ENCODE measurements around the gene ARMC6. TPM values are rescaled to one million over a fixed set of nuclear protein-coding genes. Genes with fewer than 3 reads are reported as not detected.
A peak's percentile ranks its signal among the peaks of the same experiment; 100 is the strongest.

The ARMC6 gene
- 28.2 and 34.6 TPM in 2 replicates for total RNA-seq (ENCODE audit: low replicate concordance)
- long read RNA-seq, transcript ARMC6-202 (8 exons, 2,383 nt): major isoform, 13 of 22 reads
- long read RNA-seq, partial matches to known transcripts: 0 of 22 reads
- long read RNA-seq, other reads (novel, unspliced or antisense): 4 of 22 reads

DNA sequence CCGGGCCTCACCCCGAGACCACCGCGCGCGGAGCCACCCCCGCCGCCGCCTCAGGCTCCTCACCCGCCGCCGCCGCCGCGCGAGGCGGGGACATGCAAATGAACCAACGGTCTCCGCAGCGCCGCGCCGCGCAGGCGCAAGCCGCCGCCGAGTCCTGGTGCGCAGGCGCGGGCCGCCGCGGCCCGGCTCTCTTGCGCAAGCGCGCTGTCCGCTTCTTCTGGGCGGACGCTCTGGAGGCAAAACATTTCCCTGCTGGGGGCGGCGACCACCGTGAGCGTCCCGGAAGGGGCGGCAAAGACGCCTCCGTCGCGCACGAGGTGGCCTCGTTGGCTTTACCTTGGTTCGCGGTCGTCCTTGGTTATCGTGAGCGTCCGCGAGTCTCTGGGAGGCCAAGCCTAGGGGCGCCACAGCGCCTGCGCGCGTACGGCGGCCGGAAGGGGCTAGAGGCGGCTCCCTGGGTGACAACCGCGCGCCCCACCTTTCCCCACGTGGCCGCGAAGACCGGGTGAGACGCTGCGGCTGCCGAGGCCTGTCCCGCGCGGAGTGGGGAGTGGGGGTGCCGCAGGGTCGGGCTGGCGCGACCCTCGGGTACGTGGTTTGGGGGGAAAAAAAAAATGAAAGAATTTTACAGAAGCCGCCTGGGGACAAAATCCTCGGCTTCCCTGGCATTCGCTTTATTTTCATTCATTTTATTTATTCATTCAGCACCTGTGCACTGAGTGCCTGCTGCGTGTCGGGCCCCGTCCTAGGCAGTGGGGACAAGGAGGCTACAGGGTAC is at the start of gene ARMC6, which contains the start of gene SUGP2:
TSS of gene ARMC6 (plus strand) at position 178 of the 778 bp plus-strand sequence. CDS start 607 bp downstream, outside the sequence.
TSS of gene SUGP2 (minus strand) at position 92 of the 778 bp plus-strand sequence. CDS start 2,446 bp downstream, outside the sequence.
- DNase-seq (ENCODE audit: extremely low spot score, unreplicated experiment): peak; percentile 92
- H3K27ac Mint-ChIP-seq: peak within 1 kb of the TSS; percentile 96
- no peaks in the 10 kb centered on the region for H3K9me3 Mint-ChIP-seq
- peaks cover 14% of the 10 kb centered on the region for H3K36me3 Mint-ChIP-seq
- peak within 1 kb of the TSS; percentile 98 for H3K4me3 Mint-ChIP-seq
- no peaks in the 10 kb centered on the region for H3K27me3 Mint-ChIP-seq
- TF ChIP-seq, protein P1, sequence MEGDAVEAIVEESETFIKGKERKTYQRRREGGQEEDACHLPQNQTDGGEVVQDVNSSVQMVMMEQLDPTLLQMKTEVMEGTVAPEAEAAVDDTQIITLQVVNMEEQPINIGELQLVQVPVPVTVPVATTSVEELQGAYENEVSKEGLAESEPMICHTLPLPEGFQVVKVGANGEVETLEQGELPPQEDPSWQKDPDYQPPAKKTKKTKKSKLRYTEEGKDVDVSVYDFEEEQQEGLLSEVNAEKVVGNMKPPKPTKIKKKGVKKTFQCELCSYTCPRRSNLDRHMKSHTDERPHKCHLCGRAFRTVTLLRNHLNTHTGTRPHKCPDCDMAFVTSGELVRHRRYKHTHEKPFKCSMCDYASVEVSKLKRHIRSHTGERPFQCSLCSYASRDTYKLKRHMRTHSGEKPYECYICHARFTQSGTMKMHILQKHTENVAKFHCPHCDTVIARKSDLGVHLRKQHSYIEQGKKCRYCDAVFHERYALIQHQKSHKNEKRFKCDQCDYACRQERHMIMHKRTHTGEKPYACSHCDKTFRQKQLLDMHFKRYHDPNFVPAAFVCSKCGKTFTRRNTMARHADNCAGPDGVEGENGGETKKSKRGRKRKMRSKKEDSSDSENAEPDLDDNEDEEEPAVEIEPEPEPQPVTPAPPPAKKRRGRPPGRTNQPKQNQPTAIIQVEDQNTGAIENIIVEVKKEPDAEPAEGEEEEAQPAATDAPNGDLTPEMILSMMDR (conservative IDR thresholded peaks at IDR 0.05): peak; percentile 28
- peaks cover 15% of the 10 kb centered on the region for H3K4me1 Mint-ChIP-seq (ENCODE audit: unreplicated experiment)

- DNase-seq (ENCODE audit: extremely low spot score, unreplicated experiment): no peak
- no peaks in the 10 kb centered on the region for H3K36me3 Mint-ChIP-seq
- H3K27me3 Mint-ChIP-seq: peaks cover 31% of the 10 kb centered on the region
- TF ChIP-seq, protein P1 (conservative IDR thresholded peaks at IDR 0.05): no peak
- H3K4me3 Mint-ChIP-seq: no peak overlapping the region
- H3K4me1 Mint-ChIP-seq (ENCODE audit: unreplicated experiment): peaks cover 5% of the 10 kb centered on the region
- H3K9me3 Mint-ChIP-seq: no peaks in the 10 kb centered on the region
- no peak overlapping the region for H3K27ac Mint-ChIP-seq
These were observed 49.2 kb upstream of the ARMC6 start for GRCh38 chr19:18984251-18984650.

- Mint-ChIP-seq H3K36me3 (no peaks in the 10 kb centered on the region), H3K4me1 (ENCODE audit: unreplicated experiment) (peaks cover 5% of the 10 kb centered on the region), H3K4me3 (no peak overlapping the region), H3K9me3 (no peaks in the 10 kb centered on the region), H3K27ac (no peak overlapping the region), H3K27me3 (peaks cover 30% of the 10 kb centered on the region)
- DNase-seq (ENCODE audit: extremely low spot score, unreplicated experiment): no peak
- TF ChIP-seq, protein P1 (conservative IDR thresholded peaks at IDR 0.05): no peak
These were observed 48.1 kb upstream of the ARMC6 start for GRCh38 chr19:18985257-18985656.

DNA sequence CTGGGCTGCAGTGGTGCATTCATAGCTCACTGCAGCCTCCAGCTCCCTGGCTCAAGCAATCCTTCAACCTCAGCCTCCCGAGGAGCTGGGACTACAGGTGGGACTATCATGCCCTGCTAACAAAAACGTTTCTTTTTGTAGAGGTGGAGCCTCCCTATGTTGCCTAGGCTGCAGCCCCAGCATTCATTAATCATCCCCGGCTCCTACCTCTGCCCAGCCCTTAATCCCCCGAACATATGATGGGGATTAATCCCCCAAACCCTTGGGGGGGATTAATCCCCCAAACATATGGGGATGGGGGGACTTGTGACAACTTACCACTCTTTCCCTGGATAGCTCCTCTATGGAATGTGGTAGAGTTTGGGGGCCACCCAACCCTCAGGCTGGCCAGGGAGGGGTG is 45.9 kb upstream of the ARMC6 start:
- TF ChIP-seq, protein P1 (conservative IDR thresholded peaks at IDR 0.05): no peak
- no peak for DNase-seq (ENCODE audit: extremely low spot score, unreplicated experiment)
- Mint-ChIP-seq H3K9me3 (no peaks in the 10 kb centered on the region), H3K4me1 (ENCODE audit: unreplicated experiment) (peaks cover 5% of the 10 kb centered on the region), H3K4me3 (no peak overlapping the region), H3K36me3 (no peaks in the 10 kb centered on the region), H3K27me3 (peaks cover 19% of the 10 kb centered on the region), H3K27ac (no peak overlapping the region)

GRCh38 chr19:18989316-18989715 is 44.1 kb upstream of the ARMC6 start:
- peaks cover 8% of the 10 kb centered on the region for H3K27me3 Mint-ChIP-seq
- H3K36me3 Mint-ChIP-seq: no peaks in the 10 kb centered on the region
- TF ChIP-seq, protein P1 (conservative IDR thresholded peaks at IDR 0.05): no peak
- H3K4me3 Mint-ChIP-seq: no peak overlapping the region
- H3K4me1 Mint-ChIP-seq (ENCODE audit: unreplicated experiment): peaks cover 5% of the 10 kb centered on the region
- no peak for DNase-seq (ENCODE audit: extremely low spot score, unreplicated experiment)
- no peaks in the 10 kb centered on the region for H3K9me3 Mint-ChIP-seq
- no peak overlapping the region for H3K27ac Mint-ChIP-seq

Measured in type B pancreatic cell (in vitro differentiated cells).